Colonic mucosa (tissue), 4 donors: ENCODE results near the gene PRAC1. TPM values are rescaled to one million over a fixed set of nuclear protein-coding genes. Genes with fewer than 3 reads are reported as not detected.

Source experiments
- DNase-seq: peaks from one replicate; pipeline ENCODE4 v3.0.0-alpha.2; 2020
- H3K27ac ChIP-seq: fragments of 200-600 bp; one replicate; pipeline ENCODE4 v1.8.0; 2021
- H3K27me3 ChIP-seq: fragments of 200-600 bp; one replicate; pipeline ENCODE4 v1.8.0; 2021
- H3K36me3 ChIP-seq: fragments of 200-600 bp; one replicate; pipeline ENCODE4 v1.8.0; 2021
- H3K4me1 ChIP-seq: fragments of 200-600 bp; one replicate; pipeline ENCODE4 v1.8.0; 2021; ENCODE audit warnings: mild to moderate bottlenecking
- H3K4me3 ChIP-seq: fragments of 200-600 bp; one replicate; pipeline ENCODE4 v1.8.0; 2021
- H3K9ac ChIP-seq, 2 donors: one replicate each; pipeline ENCODE4 v1.7.0; 2013; ENCODE audit warnings: control low read depth in 2 of 2, low read depth in 2 of 2, low read length in 2 of 2
- H3K9me3 ChIP-seq: fragments of 200-600 bp; one replicate; pipeline ENCODE4 v1.8.0; 2021
- CTCF ChIP-seq: fragments of 200-600 bp; IDR thresholded peaks from one replicate; pipeline ENCODE4 v1.8.0; 2022; ENCODE audit warnings: antibody characterized with exemption, mild to moderate bottlenecking
- intact Hi-C: fragments of 100-400 bp; cut with DNase I; formaldehyde crosslinking; loops from one replicate; pipeline ENCODE4 v1.14.1; 2022
- microRNA-seq: library from miRNA; unstranded; fragments of <30 nt; microRNA quantifications from one replicate; pipeline ENCODE4, GENCODE V29; 2019
- total RNA-seq, 2 donors: library from RNA; stranded (reverse); fragmentation: NEBNext Ultra II Directional in 1 of 2; extraction: Animal tissue kit (Norgen Biotek cat#: 25700) in 1 of 2; gene quantifications; one replicate each; pipeline ENCODE4 v1.2.1, GENCODE V29; 2021
- donor health status: healthy.
- donor health status: DM: no; HTN: no; CAD: no.
- donor health status: DM: no; HTN: no; CAD: no.

Gene PRAC1
- total RNA-seq, 2 donors from 2014 or later = 237 to 328 TPM

- Histone ChIP-seq H3K36me3 (no peaks in the 10 kb centered on the region), H3K27ac (no peak overlapping the region), H3K9ac (peak overlapping the region in 1 of 2 donors; percentile 12), H3K27me3 (no peaks in the 10 kb centered on the region), H3K4me3 (no peak overlapping the region), H3K9me3 (no peaks in the 10 kb centered on the region), H3K4me1 (no peaks in the 10 kb centered on the region)
- DNase-seq = no peak
- intact Hi-C loops = loop anchor here (10.0 kb wide), 1 partner anchor 362 kb away; no protein-coding TSS in a partner anchor
- TF ChIP-seq CTCF = no peak
Observed at GRCh38 chr17:48672340-48672739, 50.0 kb downstream of the PRAC1 start.

Small RNA genes within 50 kb of the gene (microRNA-seq; reads per million reads assigned to microRNA genes)
- not detected for gene MIR3185

Other genes with a start within 250 kb of the PRAC1 start
- gene HOXB1, start 191.5 kb downstream of the PRAC1 start, total RNA-seq = not detected
- gene HOXB2, start 177.4 kb downstream of the PRAC1 start, total RNA-seq = 1 to 10 TPM; 2.6 to 6.4 TPM
- gene HOXB4, start 144.2 kb downstream of the PRAC1 start, total RNA-seq = 1 to 10 TPM; 2.5 to 4.7 TPM
- gene HOXB3, start 132.3 kb downstream of the PRAC1 start, total RNA-seq = 10 to 100 TPM; 17.4 to 31.8 TPM
- gene HOXB5, start 128.7 kb downstream of the PRAC1 start, total RNA-seq = 10 to 100 TPM; 11.0 to 22.7 TPM
- 10 to 100 TPM; 30.0 to 71.0 TPM for gene HOXB6, start 117.5 kb downstream of the PRAC1 start, total RNA-seq
- 10 to 100 TPM; 25.9 to 31.4 TPM for gene HOXB7, start 111.5 kb downstream of the PRAC1 start, total RNA-seq
- gene HOXB8, start 107.2 kb downstream of the PRAC1 start, total RNA-seq = 1 to 10 TPM; 4.2 to 7.4 TPM
- gene HOXB9, start 96.2 kb downstream of the PRAC1 start, total RNA-seq = 10 to 100 TPM; 37.1 to 73.9 TPM
- 10 to 100 TPM; 12.9 to 19.4 TPM for gene PRAC2, start 667 bp upstream of the PRAC1 start, total RNA-seq
- gene HOXB13, start 6.2 kb upstream of the PRAC1 start, total RNA-seq = 100 to 1,000 TPM in 1 of 2 donors, 10 to 100 TPM in 1; 82.9 to 122 TPM
- gene TTLL6, start 94.7 kb upstream of the PRAC1 start, total RNA-seq = 10 to 100 TPM in 1 of 2 donors, 1 to 10 TPM in 1; 8.2 to 18.7 TPM
- gene CALCOCO2, start 108.5 kb upstream of the PRAC1 start, total RNA-seq = 100 to 1,000 TPM; 187 to 232 TPM
- 100 to 1,000 TPM; 200 to 341 TPM for gene ATP5MC1, start 170.3 kb upstream of the PRAC1 start, total RNA-seq
- 10 to 100 TPM; 68.1 to 68.8 TPM for gene UBE2Z, start 185.9 kb upstream of the PRAC1 start, total RNA-seq
- 100 to 1,000 TPM in 1 of 2 donors, 10 to 100 TPM in 1; 98.7 to 139 TPM for gene SNF8, start 222.3 kb upstream of the PRAC1 start, total RNA-seq
- gene GIP, start 246.1 kb upstream of the PRAC1 start, total RNA-seq = not detected